Thyroid gland (tissue), 4 donors: ENCODE measurements around the gene SUPT16H.

Source experiments
- CTCF ChIP-seq, 6 experiments: fragments of 200-600 bp in 3 of 6; fragments of 450-650 bp in 3 of 6; sonication (generic) in 3 of 6; IDR thresholded peaks; one replicate each; pipeline ENCODE4 v1.5.1; 2016 to 2019; ENCODE audit warnings: antibody characterized with exemption in 6 of 6, mild to moderate bottlenecking in 2 of 6, inconsistent platforms in 1 of 6, moderate library complexity in 1 of 6
- POLR2A ChIP-seq, 2 donors: fragments of 450-650 bp; IDR thresholded peaks; one replicate each; pipeline ENCODE4 v1.6.1; 2017; ENCODE audit warnings: antibody characterized with exemption in 2 of 2, mild to moderate bottlenecking in 2 of 2, moderate library complexity in 1 of 2

- TF ChIP-seq CTCF (IDR thresholded peaks at IDR 0.05): no peak
- no peak for TF ChIP-seq POLR2A (IDR thresholded peaks at IDR 0.05)
Measured at GRCh38 chr14:21426692-21427091, 42.9 kb upstream of the SUPT16H start.
